Neural cell (in vitro differentiated cells): ENCODE data around the gene TAC4. TPM values are rescaled to one million over a fixed set of nuclear protein-coding genes. Genes with fewer than 3 reads are reported as not detected.

Source experiments
- H2AFZ ChIP-seq: fragments of 200-600, 300-800 bp; sonication (generic), shearing (Covaris generic); 2 replicates; pipeline ENCODE4 v1.6.0; 2014; ENCODE audit warnings: low read depth, mild to moderate bottlenecking, antibody characterized with exemption, low read length, moderate library complexity
- H3F3A ChIP-seq: fragments of 200-600 bp; shearing (Covaris generic); 2 replicates; pipeline ENCODE4 v1.6.1; 2016; ENCODE audit warnings: mild to moderate bottlenecking, moderate library complexity, mixed read lengths, antibody characterized with exemption, low read length; ENCODE audit not compliant: insufficient read depth, poor library complexity, severe bottlenecking
- H3K27ac ChIP-seq: fragments of 200-600, 300-800 bp; sonication (generic), shearing (Covaris generic); 2 replicates; pipeline ENCODE4 v1.5.1; 2014; ENCODE audit warnings: mild to moderate bottlenecking, low read length, moderate library complexity
- H3K27me3 ChIP-seq: fragments of 300-800, 200-600 bp; sonication (generic), shearing (Covaris generic); 2 replicates; pipeline ENCODE4 v1.6.0; 2014; ENCODE audit warnings: mild to moderate bottlenecking, low read depth, low read length, moderate library complexity; ENCODE audit not compliant: insufficient read depth
- H3K36me3 ChIP-seq: fragments of 300-800, 200-600 bp; sonication (generic), shearing (Covaris generic); 2 replicates; pipeline ENCODE4 v1.5.1; 2014; ENCODE audit warnings: mild to moderate bottlenecking, antibody characterized with exemption, low read length, moderate library complexity; ENCODE audit not compliant: insufficient read depth
- H3K4me2 ChIP-seq: fragments of 300-800, 200-600 bp; sonication (generic), shearing (Covaris generic); 2 replicates; pipeline ENCODE4 v1.6.0; 2014; ENCODE audit warnings: mild to moderate bottlenecking, low read length
- H3K4me3 ChIP-seq: fragments of 300-800, 200-600 bp; sonication (generic), shearing (Covaris generic); 2 replicates; pipeline ENCODE4 v1.5.1; 2014; ENCODE audit warnings: mild to moderate bottlenecking, low read length, moderate library complexity
- H3K79me2 ChIP-seq: fragments of 200-600 bp; shearing (Covaris generic); replicated peaks from 2 replicates; pipeline ENCODE4 v1.6.0; 2014; ENCODE audit warnings: mild to moderate bottlenecking, low read length, moderate library complexity; ENCODE audit not compliant: insufficient read depth
- H3K9ac ChIP-seq: fragments of 300-800, 200-600 bp; sonication (generic), shearing (Covaris generic); 2 replicates; pipeline ENCODE4 v1.6.1; 2016; ENCODE audit warnings: mild to moderate bottlenecking, low read length, mixed read lengths
- H3K9me2 ChIP-seq: fragments of 200-600 bp; shearing (Covaris generic); 2 replicates; pipeline ENCODE4 v1.6.1; 2016; ENCODE audit warnings: mild to moderate bottlenecking, low read length, mixed read lengths; ENCODE audit not compliant: insufficient read depth
- H3K9me3 ChIP-seq: fragments of 200-600, 300-800 bp; sonication (generic), shearing (Covaris generic); 2 replicates; pipeline ENCODE4 v1.6.1; 2016; ENCODE audit warnings: mild to moderate bottlenecking, mixed run types, low read length, moderate library complexity, mixed read lengths
- H4K20me1 ChIP-seq: fragments of 200-600 bp; shearing (Covaris generic); 2 replicates; pipeline ENCODE4 v1.6.1; 2016; ENCODE audit warnings: mild to moderate bottlenecking, mixed run types; ENCODE audit not compliant: insufficient read depth
- EP300 ChIP-seq: fragments of 450-650 bp; conservative IDR thresholded peaks from 2 replicates; pipeline ENCODE4 v1.6.1; 2014; ENCODE audit warnings: antibody characterized with exemption, mild to moderate bottlenecking, moderate library complexity; ENCODE audit not compliant: poor library complexity, severe bottlenecking
- EZH2 ChIP-seq: fragments of 200-600, 300-800 bp; shearing (Covaris generic), sonication (generic); IDR thresholded peaks from 2 replicates; pipeline ENCODE4 v1.6.1; 2014; ENCODE audit warnings: antibody characterized with exemption, low read length, borderline replicate concordance, mild to moderate bottlenecking; ENCODE audit not compliant: insufficient read depth, poor library complexity, severe bottlenecking
- MXI1 ChIP-seq: fragments of 450-650 bp; conservative IDR thresholded peaks from 2 replicates; pipeline ENCODE4 v1.6.1; 2014; ENCODE audit warnings: antibody characterized with exemption, mild to moderate bottlenecking; ENCODE audit not compliant: poor library complexity, severe bottlenecking
- POLR2AphosphoS5 ChIP-seq: IDR thresholded peaks from 2 replicates; pipeline ENCODE4 v1.6.1; 2012
- RAD21 ChIP-seq: fragments of 450-650 bp; conservative IDR thresholded peaks from 2 replicates; pipeline ENCODE4 v1.6.1; 2014; ENCODE audit warnings: antibody characterized with exemption, mild to moderate bottlenecking, moderate library complexity
- SMC3 ChIP-seq: fragments of 450-650 bp; conservative IDR thresholded peaks from 2 replicates; pipeline ENCODE4 v1.6.1; 2014; ENCODE audit warnings: antibody characterized with exemption, mild to moderate bottlenecking, moderate library complexity; ENCODE audit not compliant: poor library complexity
- TAF1 ChIP-seq: IDR thresholded peaks from 2 replicates; pipeline ENCODE4 v1.6.1; 2012; ENCODE audit warnings: low read depth
- polyA plus RNA-seq: library from polyadenylated mRNA; depleted of rRNA; stranded (reverse); fragments of >200 nt; gene quantifications from 2 replicates; pipeline ENCODE4 v1.2.3, GENCODE V29; 2014
- TF ChIP-seq, protein P1 (sequence below): IDR thresholded peaks from 2 replicates; pipeline ENCODE4 v1.6.1; 2012; ENCODE audit warnings: borderline replicate concordance
- TF ChIP-seq, protein P2 (sequence below): fragments of 450-650 bp; IDR thresholded peaks from 2 replicates; pipeline ENCODE4 v1.5.1; 2014; ENCODE audit warnings: antibody characterized with exemption, mild to moderate bottlenecking, moderate library complexity; ENCODE audit not compliant: poor library complexity, severe bottlenecking

Gene TAC4
- polyA plus RNA-seq, 1 donor from 2014 or later: not detected

DNA sequence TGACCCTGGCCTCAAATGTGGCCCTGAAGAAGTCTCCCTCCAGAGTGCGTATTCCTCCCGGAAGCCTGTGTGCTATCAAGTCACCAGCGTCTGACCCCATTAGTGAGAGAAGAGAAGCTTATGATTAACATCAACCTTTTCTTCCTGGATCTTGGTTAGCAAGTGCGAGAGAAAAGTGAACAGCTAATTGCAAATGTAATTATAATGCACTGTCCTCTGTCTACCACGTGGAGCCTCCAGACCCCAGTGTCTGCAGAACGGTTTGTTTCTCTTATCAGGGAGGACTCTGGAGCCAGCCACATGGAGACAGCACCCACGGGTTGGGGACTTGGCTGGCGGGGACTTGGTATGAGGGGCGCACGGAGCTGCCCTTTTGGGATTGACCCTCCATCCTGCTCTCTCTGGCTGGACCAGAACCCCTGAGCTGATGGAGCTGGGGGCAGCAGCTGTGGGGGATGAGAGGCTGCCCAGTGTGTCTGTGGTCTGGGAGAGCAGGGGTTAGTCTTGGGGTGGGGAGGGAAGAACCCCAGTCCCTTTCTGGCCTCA is 5.7 kb upstream of the TAC4 start:
- H3K27me3 ChIP-seq: peaks cover 33% of the 10 kb centered on the region
- no peak for TF ChIP-seq SMC3
- TF ChIP-seq, protein P1, sequence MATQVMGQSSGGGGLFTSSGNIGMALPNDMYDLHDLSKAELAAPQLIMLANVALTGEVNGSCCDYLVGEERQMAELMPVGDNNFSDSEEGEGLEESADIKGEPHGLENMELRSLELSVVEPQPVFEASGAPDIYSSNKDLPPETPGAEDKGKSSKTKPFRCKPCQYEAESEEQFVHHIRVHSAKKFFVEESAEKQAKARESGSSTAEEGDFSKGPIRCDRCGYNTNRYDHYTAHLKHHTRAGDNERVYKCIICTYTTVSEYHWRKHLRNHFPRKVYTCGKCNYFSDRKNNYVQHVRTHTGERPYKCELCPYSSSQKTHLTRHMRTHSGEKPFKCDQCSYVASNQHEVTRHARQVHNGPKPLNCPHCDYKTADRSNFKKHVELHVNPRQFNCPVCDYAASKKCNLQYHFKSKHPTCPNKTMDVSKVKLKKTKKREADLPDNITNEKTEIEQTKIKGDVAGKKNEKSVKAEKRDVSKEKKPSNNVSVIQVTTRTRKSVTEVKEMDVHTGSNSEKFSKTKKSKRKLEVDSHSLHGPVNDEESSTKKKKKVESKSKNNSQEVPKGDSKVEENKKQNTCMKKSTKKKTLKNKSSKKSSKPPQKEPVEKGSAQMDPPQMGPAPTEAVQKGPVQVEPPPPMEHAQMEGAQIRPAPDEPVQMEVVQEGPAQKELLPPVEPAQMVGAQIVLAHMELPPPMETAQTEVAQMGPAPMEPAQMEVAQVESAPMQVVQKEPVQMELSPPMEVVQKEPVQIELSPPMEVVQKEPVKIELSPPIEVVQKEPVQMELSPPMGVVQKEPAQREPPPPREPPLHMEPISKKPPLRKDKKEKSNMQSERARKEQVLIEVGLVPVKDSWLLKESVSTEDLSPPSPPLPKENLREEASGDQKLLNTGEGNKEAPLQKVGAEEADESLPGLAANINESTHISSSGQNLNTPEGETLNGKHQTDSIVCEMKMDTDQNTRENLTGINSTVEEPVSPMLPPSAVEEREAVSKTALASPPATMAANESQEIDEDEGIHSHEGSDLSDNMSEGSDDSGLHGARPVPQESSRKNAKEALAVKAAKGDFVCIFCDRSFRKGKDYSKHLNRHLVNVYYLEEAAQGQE: no peak
- TF ChIP-seq, protein P2, sequence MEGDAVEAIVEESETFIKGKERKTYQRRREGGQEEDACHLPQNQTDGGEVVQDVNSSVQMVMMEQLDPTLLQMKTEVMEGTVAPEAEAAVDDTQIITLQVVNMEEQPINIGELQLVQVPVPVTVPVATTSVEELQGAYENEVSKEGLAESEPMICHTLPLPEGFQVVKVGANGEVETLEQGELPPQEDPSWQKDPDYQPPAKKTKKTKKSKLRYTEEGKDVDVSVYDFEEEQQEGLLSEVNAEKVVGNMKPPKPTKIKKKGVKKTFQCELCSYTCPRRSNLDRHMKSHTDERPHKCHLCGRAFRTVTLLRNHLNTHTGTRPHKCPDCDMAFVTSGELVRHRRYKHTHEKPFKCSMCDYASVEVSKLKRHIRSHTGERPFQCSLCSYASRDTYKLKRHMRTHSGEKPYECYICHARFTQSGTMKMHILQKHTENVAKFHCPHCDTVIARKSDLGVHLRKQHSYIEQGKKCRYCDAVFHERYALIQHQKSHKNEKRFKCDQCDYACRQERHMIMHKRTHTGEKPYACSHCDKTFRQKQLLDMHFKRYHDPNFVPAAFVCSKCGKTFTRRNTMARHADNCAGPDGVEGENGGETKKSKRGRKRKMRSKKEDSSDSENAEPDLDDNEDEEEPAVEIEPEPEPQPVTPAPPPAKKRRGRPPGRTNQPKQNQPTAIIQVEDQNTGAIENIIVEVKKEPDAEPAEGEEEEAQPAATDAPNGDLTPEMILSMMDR: no peak
- TF ChIP-seq RAD21: no peak
- no peak for TF ChIP-seq EP300
- no peak for TF ChIP-seq MXI1
- no peak for TF ChIP-seq TAF1
- TF ChIP-seq POLR2AphosphoS5: no peak
- TF ChIP-seq EZH2: no peak
- no peaks in the 10 kb centered on the region for H3K9me2 ChIP-seq
- H3F3A ChIP-seq: no peaks in the 10 kb centered on the region
- H3K36me3 ChIP-seq: no peaks in the 10 kb centered on the region
- no peak overlapping the region for H3K9ac ChIP-seq
- no peak overlapping the region for H3K4me3 ChIP-seq
- H3K27ac ChIP-seq: no peak overlapping the region
- H4K20me1 ChIP-seq: no peaks in the 10 kb centered on the region
- no peak overlapping the region for H3K4me2 ChIP-seq
- H3K9me3 ChIP-seq: no peaks in the 10 kb centered on the region
- H2AFZ ChIP-seq: no peak overlapping the region
- H3K79me2 ChIP-seq: no peaks in the 10 kb centered on the region

DNA sequence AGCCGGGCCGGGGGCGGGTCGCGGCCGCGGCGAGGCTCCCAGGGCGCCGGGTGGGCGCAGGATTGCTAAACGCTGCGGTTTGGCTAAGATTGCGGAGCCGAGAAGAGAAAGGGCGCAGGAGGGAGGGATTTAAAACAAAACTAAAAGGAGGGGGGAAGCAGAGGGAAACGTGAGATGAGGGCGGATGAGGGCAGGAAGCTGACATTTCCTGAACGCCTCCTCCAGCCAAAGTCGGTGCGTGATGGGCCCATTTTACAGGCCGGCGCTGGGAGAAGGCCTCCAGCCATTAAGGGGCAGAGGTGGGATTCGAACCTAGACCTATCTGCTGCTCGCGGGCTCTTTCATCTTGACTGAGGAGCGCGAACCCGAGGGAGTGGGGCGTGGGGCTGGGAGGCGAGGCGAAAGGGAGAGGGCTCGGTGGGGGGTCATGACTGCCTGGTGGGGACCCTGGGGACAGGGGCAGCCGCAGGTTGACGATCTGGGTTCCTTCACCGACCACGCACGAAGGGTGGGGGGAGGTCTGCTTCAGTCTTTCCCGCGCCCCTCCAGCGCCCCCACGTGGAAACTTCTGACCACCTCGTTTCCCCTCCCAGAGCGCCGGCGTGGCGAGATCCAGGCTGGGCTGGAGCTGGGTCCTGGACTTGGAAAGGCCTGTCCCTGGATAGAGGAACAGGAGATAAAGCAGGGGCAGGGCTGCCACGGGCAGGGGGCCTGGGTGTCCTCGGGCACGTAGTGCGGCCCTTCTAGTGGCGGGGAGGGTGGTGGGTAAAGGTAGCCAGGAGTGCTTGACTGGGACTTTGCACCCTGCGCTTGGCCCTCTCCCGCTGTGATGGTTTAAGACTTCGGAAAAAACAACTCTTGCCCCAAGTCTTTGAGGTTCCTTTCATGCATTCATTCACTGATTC is 3.8 kb upstream of the TAC4 start:
- no peaks in the 10 kb centered on the region for H3K79me2 ChIP-seq
- no peaks in the 10 kb centered on the region for H4K20me1 ChIP-seq
- H3K9me3 ChIP-seq: no peaks in the 10 kb centered on the region
- H3K4me3 ChIP-seq: peak overlapping the region; percentile 42
- H3F3A ChIP-seq: no peaks in the 10 kb centered on the region
- H3K4me2 ChIP-seq: no peak overlapping the region
- no peak overlapping the region for H2AFZ ChIP-seq
- H3K27me3 ChIP-seq: peaks cover 33% of the 10 kb centered on the region
- no peaks in the 10 kb centered on the region for H3K36me3 ChIP-seq
- TF ChIP-seq, protein P2: peak; percentile 49
- TF ChIP-seq MXI1 (no peak), RAD21 (peak; percentile 25), SMC3 (peak; percentile 17)
- H3K27ac ChIP-seq: no peak overlapping the region
- no peaks in the 10 kb centered on the region for H3K9me2 ChIP-seq
- H3K9ac ChIP-seq: no peak overlapping the region
